Fibroblast of upper back skin (primary cell): ENCODE results near the gene OSGIN1.
"Not testable (repeated sequence)": the region's sequence is repeated elsewhere in the genome, so short reads cannot be mapped to it uniquely, and the experiment has no call there.

ENCODE experiments used
- DNase-seq: peaks from one replicate; pipeline ENCODE4 v3.0.0-alpha.2; 2013

Gene OSGIN1

GRCh38 chr16:83926726-83927397 lies 26.2 kb upstream of the OSGIN1 start:
- peak; percentile 71 for DNase-seq

GRCh38 chr16:83928341-83929055 lies 24.5 kb upstream of the OSGIN1 start:
- peak; percentile 66 for DNase-seq

- DNase-seq, result no peak
Observed at GRCh38 chr16:83929811-83930555, 23.1 kb upstream of the OSGIN1 start.

- no peak for DNase-seq
Observed at GRCh38 chr16:83930730-83931500, 22.1 kb upstream of the OSGIN1 start.

GRCh38 chr16:83931556-83931955 lies 21.5 kb upstream of the OSGIN1 start:
- DNase-seq, result no peak

- DNase-seq, result no peak
Observed at GRCh38 chr16:83932304-83932703, 20.7 kb upstream of the OSGIN1 start.

GRCh38 chr16:83932955-83933673 lies 19.9 kb upstream of the OSGIN1 start:
- DNase-seq, result peak; percentile 72

GRCh38 chr16:83933885-83934683 lies 19.0 kb upstream of the OSGIN1 start:
- DNase-seq, result peak; percentile 52

- DNase-seq, result no peak
Observed at GRCh38 chr16:83934684-83934977, 18.4 kb upstream of the OSGIN1 start.

- no peak for DNase-seq
Observed at GRCh38 chr16:83935005-83935857, 17.8 kb upstream of the OSGIN1 start.

- DNase-seq, result no peak
Observed at GRCh38 chr16:83935858-83936255, 17.2 kb upstream of the OSGIN1 start.

GRCh38 chr16:83936581-83937165 lies 16.4 kb upstream of the OSGIN1 start:
- no peak for DNase-seq

GRCh38 chr16:83937267-83937666 lies 15.8 kb upstream of the OSGIN1 start:
- DNase-seq, result no peak

- peak; percentile 51 for DNase-seq
Observed at GRCh38 chr16:83937922-83938885, 14.8 kb upstream of the OSGIN1 start.

- no peak for DNase-seq
Observed at GRCh38 chr16:83939266-83939855, 13.7 kb upstream of the OSGIN1 start.

- no peak for DNase-seq
Observed at GRCh38 chr16:83940119-83940518, 12.9 kb upstream of the OSGIN1 start.

GRCh38 chr16:83940630-83941378 lies 12.2 kb upstream of the OSGIN1 start:
- DNase-seq, result no peak

GRCh38 chr16:83941546-83941945 lies 11.5 kb upstream of the OSGIN1 start:
- DNase-seq, result not testable (repeated sequence)
